ENCODE measurements around the gene RBX1. TPM values are rescaled to one million over a fixed set of nuclear protein-coding genes. Genes with fewer than 3 reads are reported as not detected.
"Not testable (repeated sequence)": the region's sequence is repeated elsewhere in the genome, so short reads cannot be mapped to it uniquely, and the experiment has no call there.

The RBX1 gene
- total RNA-seq = 10 to 100 TPM; 71.5 to 81.1 TPM

- ChIA-PET POLR2A (interaction anchor here (0.5 to 1.6 kb wide), 5 partner anchors 15 to 142 kb away, joined by 3 to 9 read pairs (median 3); no protein-coding TSS in a partner anchor), CTCF (interaction anchor here (0.5 to 1.9 kb wide), 8 partner anchors 9 to 497 kb away, joined by 3 to 4 read pairs (median 4); no protein-coding TSS in a partner anchor)
- H3K4me1 Mint-ChIP-seq = peaks cover 36% of the 10 kb centered on the region
- no peaks in the 10 kb centered on the region for H3K9me3 Mint-ChIP-seq
- no peaks in the 10 kb centered on the region for H3K27me3 Mint-ChIP-seq
- peak; percentile 99 for DNase-seq
- H3K36me3 Mint-ChIP-seq (ENCODE audit: low read depth) = peaks cover 26% of the 10 kb centered on the region
- peak within 1 kb of the TSS; percentile 100 for H3K27ac Mint-ChIP-seq
- H3K4me3 Mint-ChIP-seq = peak within 1 kb of the TSS; percentile 96
Observed at GRCh38 chr22:40950962-40951794, at the start of gene RBX1. Gene RBX1 (plus strand): TSS chr22:40951378. CDS start chr22:40951399, 21 bp downstream.

- Mint-ChIP-seq H3K4me1 (peaks cover 2% of the 10 kb centered on the region), H3K27me3 (no peaks in the 10 kb centered on the region), H3K9me3 (no peaks in the 10 kb centered on the region), H3K4me3 (no peak overlapping the region), H3K36me3 (ENCODE audit: low read depth) (peaks cover 4% of the 10 kb centered on the region), H3K27ac (no peak overlapping the region)
- CTCF ChIA-PET = no interaction called here
- POLR2A ChIA-PET = no interaction called here
- DNase-seq = no peak
Observed at GRCh38 chr22:40904101-40904500, 47.1 kb upstream of the RBX1 start.

- no peak for DNase-seq
- Mint-ChIP-seq H3K4me1 (no peaks in the 10 kb centered on the region), H3K27ac (no peak overlapping the region), H3K4me3 (no peak overlapping the region), H3K9me3 (no peaks in the 10 kb centered on the region), H3K36me3 (ENCODE audit: low read depth) (peaks cover 4% of the 10 kb centered on the region), H3K27me3 (no peaks in the 10 kb centered on the region)
- ChIA-PET POLR2A (no interaction called here), CTCF (interaction anchor here (1.2 kb wide), 2 partner anchors 14 to 230 kb away, joined by 3 read pairs; no protein-coding TSS in a partner anchor)
Observed at GRCh38 chr22:40908895-40909294, 42.3 kb upstream of the RBX1 start.

GRCh38 chr22:40911772-40912171 is 39.4 kb upstream of the RBX1 start:
- H3K27ac Mint-ChIP-seq = no peak overlapping the region
- no peak overlapping the region for H3K4me3 Mint-ChIP-seq
- H3K9me3 Mint-ChIP-seq = no peaks in the 10 kb centered on the region
- H3K36me3 Mint-ChIP-seq (ENCODE audit: low read depth) = peaks cover 6% of the 10 kb centered on the region
- no peaks in the 10 kb centered on the region for H3K4me1 Mint-ChIP-seq
- DNase-seq = no peak
- ChIA-PET POLR2A (no interaction called here), CTCF (interaction anchor here (1.0 kb wide), 1 partner anchor 13 kb away, joined by 3 read pairs; no protein-coding TSS in a partner anchor)
- no peaks in the 10 kb centered on the region for H3K27me3 Mint-ChIP-seq

- H3K4me1 Mint-ChIP-seq; DNase-seq; H3K27ac Mint-ChIP-seq; POLR2A ChIA-PET; H3K27me3 Mint-ChIP-seq; H3K9me3 Mint-ChIP-seq; H3K36me3 Mint-ChIP-seq (ENCODE audit: low read depth); H3K4me3 Mint-ChIP-seq: not testable (repeated sequence)
- CTCF ChIA-PET = interaction anchor here (0.8 to 3.1 kb wide), 3 partner anchors 10 to 397 kb away, joined by 3 to 19 read pairs (median 9); no protein-coding TSS in a partner anchor
Observed at GRCh38 chr22:40912987-40913386, 38.2 kb upstream of the RBX1 start.

- peaks cover 4% of the 10 kb centered on the region for H3K4me1 Mint-ChIP-seq
- no peak for DNase-seq
- CTCF ChIA-PET = interaction anchor here (0.9 kb wide), 1 partner anchor 318 kb away, joined by 3 read pairs; no protein-coding TSS in a partner anchor
- no peaks in the 10 kb centered on the region for H3K9me3 Mint-ChIP-seq
- H3K27me3 Mint-ChIP-seq = no peaks in the 10 kb centered on the region
- no peak overlapping the region for H3K27ac Mint-ChIP-seq
- POLR2A ChIA-PET = no interaction called here
- H3K36me3 Mint-ChIP-seq (ENCODE audit: low read depth) = peaks cover 11% of the 10 kb centered on the region
- H3K4me3 Mint-ChIP-seq = no peak overlapping the region
Observed at GRCh38 chr22:40919446-40919845, 31.7 kb upstream of the RBX1 start.

- H3K4me3 Mint-ChIP-seq = no peak overlapping the region
- H3K9me3 Mint-ChIP-seq = no peaks in the 10 kb centered on the region
- H3K27ac Mint-ChIP-seq = no peak overlapping the region
- H3K27me3 Mint-ChIP-seq = no peaks in the 10 kb centered on the region
- DNase-seq = no peak
- peaks cover 4% of the 10 kb centered on the region for H3K4me1 Mint-ChIP-seq
- H3K36me3 Mint-ChIP-seq (ENCODE audit: low read depth) = peaks cover 11% of the 10 kb centered on the region
- ChIA-PET POLR2A (interaction anchor here (0.6 kb wide), 1 partner anchor 292 kb away, joined by 3 read pairs; no protein-coding TSS in a partner anchor), CTCF (interaction anchor here (1.7 kb wide), 1 partner anchor 315 kb away, joined by 3 read pairs; no protein-coding TSS in a partner anchor)
Observed at GRCh38 chr22:40920526-40920925, 30.7 kb upstream of the RBX1 start.

- ChIA-PET POLR2A (interaction anchor here (0.6 to 1.1 kb wide), 2 partner anchors 161 to 315 kb away, joined by 3 to 7 read pairs; no protein-coding TSS in a partner anchor), CTCF (interaction anchor here (0.5 to 2.6 kb wide), 30 partner anchors 9 to 351 kb away, joined by 3 to 38 read pairs (median 4); partner anchors contain the start of genes CHADL, EP300 and RBX1)
- H3K9me3 Mint-ChIP-seq = no peaks in the 10 kb centered on the region
- peaks cover 9% of the 10 kb centered on the region for H3K36me3 Mint-ChIP-seq (ENCODE audit: low read depth)
- H3K4me3 Mint-ChIP-seq = no peak overlapping the region
- peak; percentile 62 for DNase-seq
- peak overlapping the region; percentile 22 for H3K27ac Mint-ChIP-seq
- H3K4me1 Mint-ChIP-seq = peaks cover 4% of the 10 kb centered on the region
- no peaks in the 10 kb centered on the region for H3K27me3 Mint-ChIP-seq
Observed at GRCh38 chr22:40922484-40923303, 28.5 kb upstream of the RBX1 start.

GRCh38 chr22:40928657-40929056 is 22.5 kb upstream of the RBX1 start:
- H3K36me3 Mint-ChIP-seq (ENCODE audit: low read depth) = peaks cover 6% of the 10 kb centered on the region
- CTCF ChIA-PET = interaction anchor here (0.6 to 3.1 kb wide), 3 partner anchors 27 to 308 kb away, joined by 3 to 14 read pairs (median 3); no protein-coding TSS in a partner anchor
- POLR2A ChIA-PET = no interaction called here
- no peak overlapping the region for H3K4me3 Mint-ChIP-seq
- H3K27me3 Mint-ChIP-seq = no peaks in the 10 kb centered on the region
- H3K4me1 Mint-ChIP-seq = no peaks in the 10 kb centered on the region
- no peak overlapping the region for H3K27ac Mint-ChIP-seq
- DNase-seq = no peak
- H3K9me3 Mint-ChIP-seq = no peaks in the 10 kb centered on the region

- Mint-ChIP-seq H3K27ac (no peak overlapping the region), H3K27me3 (no peaks in the 10 kb centered on the region), H3K36me3 (ENCODE audit: low read depth) (no peaks in the 10 kb centered on the region), H3K9me3 (no peaks in the 10 kb centered on the region), H3K4me3 (no peak overlapping the region), H3K4me1 (no peaks in the 10 kb centered on the region)
- ChIA-PET CTCF (interaction anchor here (0.7 to 1.6 kb wide), 2 partner anchors 10 to 126 kb away, joined by 3 to 7 read pairs; no protein-coding TSS in a partner anchor), POLR2A (interaction anchor here (0.6 to 1.0 kb wide), 2 partner anchors 19 to 449 kb away, joined by 3 read pairs; partner anchors contain the start of gene RBX1)
- DNase-seq = no peak
Observed at GRCh38 chr22:40932396-40932795, 18.8 kb upstream of the RBX1 start.

GRCh38 chr22:40939202-40939601 is 12.0 kb upstream of the RBX1 start:
- Mint-ChIP-seq H3K27ac (no peak overlapping the region), H3K27me3 (no peaks in the 10 kb centered on the region), H3K36me3 (ENCODE audit: low read depth) (no peaks in the 10 kb centered on the region), H3K9me3 (no peaks in the 10 kb centered on the region), H3K4me1 (no peaks in the 10 kb centered on the region), H3K4me3 (no peak overlapping the region)
- no peak for DNase-seq
- CTCF ChIA-PET = interaction anchor here (1.0 kb wide), 1 partner anchor 12 kb away, joined by 4 read pairs; the partner anchor contains the start of gene RBX1
- POLR2A ChIA-PET = no interaction called here
